Globus pallidus (tissue), 1 donor: ENCODE results near the gene STK16.

Experiments
- DNase-seq: peaks from one replicate; pipeline ENCODE4 v3.0.0-alpha.2; 2015; ENCODE audit warnings: low spot score

STK16 gene

DNA sequence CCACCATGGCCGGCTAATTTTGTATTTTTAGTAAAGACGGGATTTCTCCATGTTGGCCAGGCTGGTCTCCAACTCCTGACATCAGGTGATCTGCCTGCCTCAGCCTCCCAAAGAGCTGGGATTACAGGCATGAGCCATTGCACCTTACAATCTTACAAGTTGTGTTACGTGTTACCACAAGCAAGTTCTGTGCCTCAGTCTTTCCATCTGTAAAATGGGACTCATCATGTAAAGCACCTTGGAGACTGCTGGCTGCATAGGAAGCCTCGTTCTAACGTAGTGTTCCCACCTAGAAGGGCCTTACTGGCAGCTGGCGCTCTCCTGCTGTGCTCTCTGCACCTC, 43.9 kb downstream of the STK16 start:
- no peak for DNase-seq

- peak; percentile 94 for DNase-seq
These were observed 44.5 kb downstream of the STK16 start for GRCh38 chr2:219289537-219290361.

GRCh38 chr2:219290381-219291171, 45.3 kb downstream of the STK16 start:
- DNase-seq = no peak

DNA sequence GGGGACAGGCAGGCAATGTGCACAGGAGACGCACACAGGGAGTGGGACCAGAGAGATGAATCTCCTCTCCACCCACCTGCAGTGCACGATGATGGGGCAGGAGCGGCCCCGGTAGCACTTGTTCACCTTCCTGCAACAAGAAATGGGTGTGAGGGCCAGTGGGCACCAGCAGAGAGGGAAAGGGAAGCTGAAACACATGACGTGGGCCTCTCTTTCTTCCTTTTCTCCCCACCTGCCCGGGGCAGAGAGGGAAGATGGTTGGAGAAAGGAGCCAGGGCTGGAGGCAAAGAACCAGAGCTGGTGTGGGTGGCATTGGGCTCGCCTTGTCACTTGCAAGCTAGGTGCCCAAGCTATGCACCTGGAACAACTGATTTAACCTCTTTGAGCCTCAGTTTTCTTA, 46.1 kb downstream of the STK16 start:
- DNase-seq = no peak

DNA sequence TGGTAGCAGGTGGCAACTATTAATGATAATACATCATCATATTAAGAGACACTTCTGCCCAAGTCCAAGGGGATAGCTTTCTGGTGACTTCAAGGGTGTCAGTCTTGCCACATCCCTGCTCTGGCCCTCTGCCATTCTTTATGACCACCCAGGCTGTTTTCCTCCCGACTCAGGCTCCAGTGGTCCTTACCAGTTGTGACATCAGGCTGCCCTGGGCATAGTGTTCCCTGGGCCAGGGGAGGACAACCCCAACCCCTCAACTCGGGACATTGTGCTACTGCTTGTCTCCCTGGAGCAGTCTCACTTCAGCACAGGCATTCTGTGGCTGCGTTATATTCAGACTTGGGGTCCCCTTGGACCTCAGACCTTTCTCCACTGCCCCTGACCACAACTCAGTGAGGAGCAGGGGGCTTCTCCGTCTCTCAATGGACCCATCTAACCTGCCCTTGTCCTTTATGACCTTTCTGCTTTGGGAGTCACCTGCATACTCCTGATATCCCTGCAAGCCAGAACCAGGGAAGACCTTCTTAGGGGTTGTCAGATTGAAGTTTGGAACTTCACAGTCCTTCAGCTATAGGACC, 46.7 kb downstream of the STK16 start:
- DNase-seq = no peak

DNA sequence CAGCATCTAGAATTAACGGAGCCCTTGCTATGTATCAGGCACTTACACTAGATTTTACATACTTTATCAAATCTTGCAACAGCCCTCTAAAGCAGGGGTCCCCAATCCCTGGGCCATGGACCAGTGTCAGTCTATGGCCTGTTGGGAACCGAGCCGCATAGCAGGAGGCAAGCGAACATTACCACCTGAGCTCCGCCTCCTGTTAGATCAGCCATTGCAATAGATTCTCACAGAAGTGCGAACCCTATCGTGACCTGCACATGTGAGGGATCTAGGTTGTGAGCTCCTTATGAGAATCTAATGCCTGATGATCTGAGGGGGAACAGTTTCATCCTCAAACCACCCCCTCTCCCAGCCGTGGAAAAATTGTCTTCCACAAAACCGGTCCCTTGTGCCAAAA, 47.3 kb downstream of the STK16 start:
- DNase-seq = no peak

DNA sequence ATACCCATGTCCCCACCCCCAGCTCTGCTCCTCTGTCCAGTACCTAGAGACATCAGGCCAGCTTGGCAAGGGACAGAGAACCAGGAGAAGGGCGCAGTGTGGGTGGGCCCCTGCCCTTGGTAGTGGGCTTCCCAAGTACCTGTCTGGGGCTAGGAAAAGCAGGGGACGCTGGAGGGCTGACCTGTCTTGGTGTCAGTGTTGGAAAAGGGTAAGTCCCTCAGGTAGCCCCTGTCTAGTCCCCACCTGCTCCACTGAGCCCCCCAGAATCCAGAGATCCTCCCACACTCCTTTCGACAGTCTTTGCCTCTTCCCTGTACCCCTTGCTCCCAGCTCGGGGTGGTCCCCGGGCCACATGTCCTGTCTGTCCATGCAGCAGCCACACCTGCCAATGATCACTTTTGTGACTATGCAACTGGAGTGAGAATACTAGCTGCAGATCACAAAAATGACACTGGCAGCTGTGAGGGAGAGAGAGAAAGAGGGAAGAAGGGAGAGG, 48.5 kb downstream of the STK16 start:
- no peak for DNase-seq

GRCh38 chr2:219294356-219295351, 49.4 kb downstream of the STK16 start:
- DNase-seq = peak; percentile 83

GRCh38 chr2:219296142-219296541, 50.9 kb downstream of the STK16 start:
- no peak for DNase-seq

GRCh38 chr2:219296631-219297391, 51.5 kb downstream of the STK16 start:
- no peak for DNase-seq

DNA sequence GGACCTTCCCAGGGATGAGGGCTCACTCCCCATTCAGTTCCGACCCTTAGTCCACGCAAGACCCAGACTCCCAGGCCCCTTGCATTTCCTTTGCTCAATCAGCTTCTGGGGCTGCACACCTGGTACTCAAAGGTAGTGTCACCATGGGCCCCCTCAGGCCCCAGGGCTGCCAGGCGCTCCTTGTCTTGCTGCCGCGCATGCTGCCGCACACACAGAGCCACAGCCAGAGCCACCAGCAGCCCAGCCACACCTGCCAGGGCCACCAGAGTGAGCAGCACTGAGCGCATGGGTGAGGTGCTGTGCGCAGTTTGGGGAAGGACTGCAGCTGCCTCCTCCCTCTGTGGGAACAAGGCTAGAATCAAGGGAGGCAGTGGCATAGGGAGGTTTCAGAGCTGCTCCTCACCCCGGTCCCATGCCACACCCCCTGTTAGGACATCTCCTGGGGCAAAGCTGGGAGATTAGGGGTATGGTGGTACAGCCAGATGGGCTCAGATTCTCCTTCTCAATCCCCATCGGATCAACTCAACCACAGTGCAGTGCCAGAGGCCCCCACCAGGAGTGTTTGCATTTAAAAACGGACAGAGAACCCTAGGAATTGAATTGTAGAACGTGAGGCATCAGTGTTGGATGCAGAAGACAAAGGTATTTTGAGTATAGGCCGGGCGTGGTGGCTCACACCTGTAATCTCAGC, 52.6 kb downstream of the STK16 start:
- DNase-seq = no peak

- peak; percentile 82 for DNase-seq
These were observed 53.6 kb downstream of the STK16 start for GRCh38 chr2:219298759-219299371.

DNA sequence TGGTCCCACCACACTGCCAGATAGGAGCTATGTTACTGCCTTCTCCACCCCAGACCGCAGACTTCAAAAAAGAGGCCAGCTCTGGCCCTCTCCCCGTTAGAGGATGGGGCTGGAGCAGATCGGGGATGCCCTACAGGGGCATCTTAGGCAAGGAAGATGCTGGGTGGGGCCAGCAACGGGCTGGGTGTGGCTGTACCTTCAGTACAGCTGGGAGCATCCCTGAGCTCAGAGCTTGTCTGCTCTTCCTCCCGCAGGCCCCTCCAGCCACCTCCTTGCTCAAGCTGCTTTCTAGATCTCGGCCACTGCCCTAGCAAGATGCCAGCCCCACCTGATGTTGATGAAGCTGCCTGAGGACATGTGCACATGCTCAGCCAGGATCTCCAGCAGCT, 54.1 kb downstream of the STK16 start:
- DNase-seq = no peak
